GM18951 (cell line): ENCODE measurements around the gene CPNE1.

Experiments
- POLR2A ChIP-seq: IDR thresholded peaks from 4 replicates; pipeline ENCODE4 v1.6.1; 2011; ENCODE audit warnings: mild to moderate bottlenecking; ENCODE audit not compliant: insufficient read length, insufficient read depth; ENCODE audit errors: extremely low read depth
- in situ Hi-C: fragments of 300-500 bp; cut with MboI; formaldehyde crosslinking; loops from one replicate; pipeline ENCODE4 v1.12.0; 2022; ENCODE audit warnings: low sequenced_read_pairs, mixed read lengths, inconsistent platforms; ENCODE audit not compliant: unreplicated experiment

CPNE1 gene

GRCh38 chr20:35600993-35601973 lies 63.4 kb downstream of the CPNE1 start:
- TF ChIP-seq POLR2A, result no peak
- in situ Hi-C loops, result no loop called here

GRCh38 chr20:35600176-35600992 lies 64.3 kb downstream of the CPNE1 start:
- in situ Hi-C loops, result no loop called here
- TF ChIP-seq POLR2A, result no peak

GRCh38 chr20:35599776-35600120 lies 65.0 kb downstream of the CPNE1 start:
- TF ChIP-seq POLR2A, result no peak
- in situ Hi-C loops, result no loop called here

- no peak for TF ChIP-seq POLR2A
- in situ Hi-C loops, result no loop called here
Measured at GRCh38 chr20:35598899-35599775, 65.6 kb downstream of the CPNE1 start.

GRCh38 chr20:35598476-35598875 lies 66.2 kb downstream of the CPNE1 start:
- no peak for TF ChIP-seq POLR2A
- in situ Hi-C loops, result no loop called here

- TF ChIP-seq POLR2A, result no peak
- in situ Hi-C loops, result no loop called here
Measured at GRCh38 chr20:35597186-35597585, 67.5 kb downstream of the CPNE1 start.

- no peak for TF ChIP-seq POLR2A
- in situ Hi-C loops, result no loop called here
Measured at GRCh38 chr20:35595901-35596300, 68.8 kb downstream of the CPNE1 start.

- in situ Hi-C loops, result no loop called here
- TF ChIP-seq POLR2A, result no peak
Measured at GRCh38 chr20:35595456-35595855, 69.2 kb downstream of the CPNE1 start.

GRCh38 chr20:35592339-35592974 lies 72.2 kb downstream of the CPNE1 start:
- TF ChIP-seq POLR2A, result no peak
- in situ Hi-C loops, result no loop called here

- in situ Hi-C loops, result no loop called here
- TF ChIP-seq POLR2A, result no peak
Measured at GRCh38 chr20:35588397-35588796, 76.3 kb downstream of the CPNE1 start.

GRCh38 chr20:35587436-35587835 lies 77.3 kb downstream of the CPNE1 start:
- TF ChIP-seq POLR2A, result no peak
- in situ Hi-C loops, result no loop called here

GRCh38 chr20:35586751-35587425 lies 77.8 kb downstream of the CPNE1 start:
- no peak for TF ChIP-seq POLR2A
- in situ Hi-C loops, result no loop called here
